ENCODE results near the gene NHSL2. TPM values are rescaled to one million over a fixed set of nuclear protein-coding genes. Genes with fewer than 3 reads are reported as not detected.

The NHSL2 gene
- total and polyA plus RNA-seq, 2 experiments from 2014 or later, result 4.7 to 9.5 TPM

- Histone ChIP-seq H3K27me3 (ENCODE audit: insufficient read depth) (no peaks in the 10 kb centered on the region), H4K20me1 (replicated peaks; ENCODE audit: insufficient read depth) (no peaks in the 10 kb centered on the region), H3K4me2 (no peak overlapping the region), H3K27ac (ENCODE audit: low read depth) (no peak overlapping the region), H3F3A (replicated peaks; ENCODE audit: low read depth) (no peaks in the 10 kb centered on the region), H3K4me1 (ENCODE audit: insufficient read depth) (no peaks in the 10 kb centered on the region), H3K4me3 (no peak overlapping the region), H3K79me2 (replicated peaks; ENCODE audit: insufficient read depth) (no peaks in the 10 kb centered on the region), H3K36me3 (ENCODE audit: insufficient read depth) (no peaks in the 10 kb centered on the region), H3K9me2 (ENCODE audit: insufficient read depth) (no peaks in the 10 kb centered on the region), H2AFZ (no peak overlapping the region)
- Mint-ChIP-seq H3K36me3 (ENCODE audit: low read depth) (peaks cover 26% of the 10 kb centered on the region), H3K4me3 (no peak overlapping the region), H3K27me3 (ENCODE audit: insufficient read depth, low read depth, poor library complexity) (peaks cover 3% of the 10 kb centered on the region), H3K9me3 (no peaks in the 10 kb centered on the region; the same call in 2 of the 3 replicates), H3K4me1 (peaks cover 2% of the 10 kb centered on the region; the same call in 1 of the 3 replicates), H3K27ac (no peak overlapping the region)
- no peak for ATAC-seq
- no peak for DNase-seq (ENCODE audit: low spot score)
- no peak for TF ChIP-seq ZNF462 (CRISPR knock-in tag; IDR thresholded peaks at IDR 0.05)
- no peak for TF ChIP-seq NANOG (IDR thresholded peaks at IDR 0.05; ENCODE audit: borderline replicate concordance)
- no peak for TF ChIP-seq ETS1 (IDR thresholded peaks at IDR 0.05)
- TF ChIP-seq CTCF (conservative IDR thresholded peaks at IDR 0.05; ENCODE audit: low read depth in 2 of 2), result no peak
- TF ChIP-seq EZH2 (IDR thresholded peaks at IDR 0.05; ENCODE audit: low read depth, unreplicated experiment), result no peak
- TF ChIP-seq POLR2AphosphoS5 (IDR thresholded peaks at IDR 0.05; ENCODE audit: low read depth), result no peak
- no peak for TF ChIP-seq CREB1 (CRISPR knock-in tag; IDR thresholded peaks at IDR 0.05; ENCODE audit: low read depth)
- TF ChIP-seq REST (IDR thresholded peaks at IDR 0.05; ENCODE audit: unreplicated experiment), result no peak
- TF ChIP-seq ZNF114 (CRISPR knock-in tag; IDR thresholded peaks at IDR 0.05), result no peak
Observed at GRCh38 chrX:72142794-72143608, 232.4 kb downstream of the NHSL2 start.

All from GM23338 (cell line).